ENCODE data around the gene CCNB2.

GRCh38 chr15:59154243-59154642, 49.3 kb downstream of the CCNB2 start:
- no peak for TF ChIP-seq ZNF776 (tag by site-specific recombination; IDR thresholded peaks at IDR 0.05; ENCODE audit: borderline replicate concordance)
- no peak for TF ChIP-seq CTCF (tag by site-specific recombination; IDR thresholded peaks at IDR 0.05)
- TF ChIP-seq ZNF561 (tag by site-specific recombination; IDR thresholded peaks at IDR 0.05; ENCODE audit: borderline replicate concordance) = no peak
- no peak for TF ChIP-seq ZNF324 (tag by site-specific recombination; IDR thresholded peaks at IDR 0.05)
- no peak for TF ChIP-seq SP2 (tag by site-specific recombination; IDR thresholded peaks at IDR 0.05)
- TF ChIP-seq HOXC10 (CRISPR knock-in tag; IDR thresholded peaks at IDR 0.05) = no peak
- no peak for TF ChIP-seq ATF2 (tag by site-specific recombination; IDR thresholded peaks at IDR 0.05; ENCODE audit: low read depth)
- TF ChIP-seq TSHZ1 (tag by site-specific recombination; IDR thresholded peaks at IDR 0.05; ENCODE audit: borderline replicate concordance) = no peak
- TF ChIP-seq ZBTB17 (tag by site-specific recombination; IDR thresholded peaks at IDR 0.05) = no peak
- TF ChIP-seq ZNF140 (tag by site-specific recombination; IDR thresholded peaks at IDR 0.05) = no peak
- TF ChIP-seq, protein P1, sequence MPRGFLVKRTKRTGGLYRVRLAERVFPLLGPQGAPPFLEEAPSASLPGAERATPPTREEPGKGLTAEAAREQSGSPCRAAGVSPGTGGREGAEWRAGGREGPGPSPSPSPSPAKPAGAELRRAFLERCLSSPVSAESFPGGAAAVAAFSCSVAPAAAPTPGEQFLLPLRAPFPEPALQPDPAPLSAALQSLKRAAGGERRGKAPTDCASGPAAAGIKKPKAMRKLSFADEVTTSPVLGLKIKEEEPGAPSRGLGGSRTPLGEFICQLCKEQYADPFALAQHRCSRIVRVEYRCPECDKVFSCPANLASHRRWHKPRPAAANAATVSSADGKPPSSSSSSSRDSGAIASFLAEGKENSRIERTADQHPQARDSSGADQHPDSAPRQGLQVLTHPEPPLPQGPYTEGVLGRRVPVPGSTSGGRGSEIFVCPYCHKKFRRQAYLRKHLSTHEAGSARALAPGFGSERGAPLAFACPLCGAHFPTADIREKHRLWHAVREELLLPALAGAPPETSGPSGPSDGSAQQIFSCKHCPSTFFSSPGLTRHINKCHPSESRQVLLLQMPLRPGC (tag by site-specific recombination; IDR thresholded peaks at IDR 0.05) = no peak
